ENCODE measurements around the gene FHIT.

- TF ChIP-seq POLR2A (IDR thresholded peaks at IDR 0.05) (no peak), CTCF (IDR thresholded peaks at IDR 0.05 in 4 of 5, conservative IDR thresholded peaks at IDR 0.05 in 1 of 5) (no peak)
Measured at GRCh38 chr3:60633644-60634043, 617.6 kb downstream of the FHIT start.
